Astrocyte of the hippocampus (primary cell): ENCODE results near the gene PLPPR1.
"Not testable (repeated sequence)": the region's sequence is repeated elsewhere in the genome, so short reads cannot be mapped to it uniquely, and the experiment has no call there.

ENCODE experiments used
- DNase-seq: peaks from one replicate; pipeline ENCODE4 v3.0.0; 2011; ENCODE audit warnings: low read depth, low spot score

PLPPR1 gene

DNA sequence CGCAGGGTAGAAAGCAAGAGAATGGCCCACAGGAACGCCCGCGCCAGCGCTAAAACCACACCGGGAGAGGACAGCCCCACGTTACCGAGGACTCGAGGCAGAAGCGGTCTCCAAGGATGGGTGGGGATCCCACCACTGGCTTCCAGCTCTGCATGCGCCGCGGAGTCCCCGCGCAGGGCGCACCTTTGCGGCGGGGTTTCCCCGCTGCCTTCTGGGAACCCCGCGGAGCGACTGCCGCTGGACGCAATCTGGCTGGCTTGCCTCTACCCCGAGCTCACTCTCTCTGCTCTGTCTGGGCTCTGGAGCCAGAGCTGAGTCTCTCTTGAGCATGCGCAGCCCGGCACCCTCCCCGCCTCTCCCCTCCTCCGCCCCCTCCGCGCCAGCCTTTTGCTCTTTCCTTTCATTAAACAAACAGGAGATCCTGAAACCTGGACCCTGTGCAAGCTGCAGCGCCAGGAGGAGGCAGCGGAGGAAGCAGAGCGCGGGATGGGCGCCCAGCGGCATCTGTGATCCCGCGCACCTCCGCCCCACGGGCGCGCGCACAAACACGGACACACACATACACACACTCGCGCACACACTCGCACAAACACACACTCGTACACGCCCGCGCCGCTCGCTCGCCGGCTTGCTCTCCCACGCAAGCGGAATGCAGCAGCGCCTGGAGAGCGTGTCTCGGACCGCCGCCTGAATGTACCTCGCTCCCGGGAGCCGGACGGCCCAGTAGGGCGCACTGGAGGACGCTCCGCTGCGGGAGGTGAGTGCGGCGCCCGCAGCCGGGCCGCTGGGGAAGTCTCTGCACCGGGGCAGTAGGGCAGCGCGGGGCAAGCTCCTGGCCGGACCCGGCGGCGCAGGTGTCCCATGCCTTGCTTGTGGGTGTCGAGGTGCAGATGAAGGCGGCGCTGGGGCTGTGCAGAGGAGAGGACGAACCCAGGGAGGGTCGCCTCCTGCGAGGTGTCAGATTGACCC lies at the start of gene PLPPR1:
TSS of gene PLPPR1 (plus strand) at position 382 of the 969 bp plus-strand sequence.
- peak; percentile 88 for DNase-seq

DNA sequence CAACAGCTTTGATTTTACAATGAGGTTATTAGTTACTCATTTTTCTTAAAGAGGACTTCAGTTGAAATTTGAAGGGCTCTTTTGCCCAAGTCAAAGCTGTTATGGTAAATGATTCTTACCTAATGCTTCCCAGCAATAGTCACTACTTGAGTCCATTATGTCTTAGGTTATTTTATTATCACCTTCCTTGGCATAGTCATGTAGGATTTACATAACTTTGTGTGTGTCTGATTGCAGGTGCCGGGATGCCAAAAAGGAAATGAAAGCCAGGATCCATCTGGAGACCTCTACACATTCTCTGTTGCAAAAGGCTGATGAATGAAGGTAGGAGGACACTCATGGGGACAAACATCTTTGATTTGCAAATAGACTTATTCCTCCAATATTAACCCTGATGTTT lies 38.8 kb upstream of the PLPPR1 start:
- no peak for DNase-seq

DNA sequence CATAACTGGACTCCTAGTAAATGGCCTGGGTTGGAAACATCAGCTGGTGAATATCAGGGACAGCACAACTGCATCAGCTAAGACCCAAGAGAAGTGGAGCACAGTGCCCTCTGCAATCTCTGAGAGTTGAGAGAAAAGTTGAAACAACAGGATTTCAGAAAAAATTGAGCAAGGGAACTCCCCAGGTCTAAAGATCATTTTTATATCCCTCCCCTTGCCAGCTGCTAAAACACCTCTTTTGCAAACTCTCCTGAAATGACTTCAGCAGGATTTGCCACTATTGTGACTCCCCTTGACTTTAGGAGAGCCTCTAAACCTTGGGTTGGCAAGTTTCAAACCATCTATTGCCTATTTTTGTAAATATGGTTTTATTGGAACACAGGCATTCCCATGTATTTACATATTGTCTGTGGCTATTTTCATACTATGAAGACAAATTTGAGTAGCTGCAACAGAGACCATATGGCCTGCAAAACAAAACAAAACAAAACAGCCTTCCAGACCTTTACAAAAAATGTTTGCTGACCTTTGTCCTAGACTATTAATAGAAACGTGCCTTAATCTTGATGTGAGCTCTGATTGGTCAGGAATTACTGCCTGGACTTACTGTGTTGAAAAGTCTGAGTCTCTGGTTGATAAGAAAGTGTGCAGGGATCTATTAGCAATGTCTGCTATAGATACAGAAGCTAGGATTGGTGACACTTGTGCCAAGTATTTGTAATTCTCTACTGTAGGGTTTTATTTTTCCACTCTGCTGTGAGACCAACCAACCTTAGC lies 37.7 kb upstream of the PLPPR1 start:
- DNase-seq = no peak

GRCh38 chr9:100992632-100993031 lies 35.9 kb upstream of the PLPPR1 start:
- no peak for DNase-seq

GRCh38 chr9:100999906-101000544 lies 28.5 kb upstream of the PLPPR1 start:
- peak; percentile 33 for DNase-seq

DNA sequence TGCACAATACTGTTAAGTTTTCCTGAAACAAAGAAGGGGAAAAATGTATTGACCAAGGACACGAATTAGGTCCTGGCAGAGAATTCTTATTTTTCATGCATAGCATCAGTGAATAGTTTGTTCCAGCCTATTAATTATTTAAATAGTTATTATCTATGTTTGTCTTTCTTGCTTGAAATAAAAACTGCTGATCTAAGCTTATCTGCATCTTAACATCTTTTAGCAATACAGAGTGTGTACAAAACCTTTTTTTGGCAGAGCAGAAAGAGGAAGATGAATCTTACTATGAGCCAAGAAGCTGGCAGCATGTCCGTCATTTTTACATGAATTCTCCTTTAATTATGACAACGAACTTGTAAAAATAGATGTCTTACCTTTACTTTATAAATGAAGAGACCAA lies 23.3 kb upstream of the PLPPR1 start:
- DNase-seq = no peak

DNA sequence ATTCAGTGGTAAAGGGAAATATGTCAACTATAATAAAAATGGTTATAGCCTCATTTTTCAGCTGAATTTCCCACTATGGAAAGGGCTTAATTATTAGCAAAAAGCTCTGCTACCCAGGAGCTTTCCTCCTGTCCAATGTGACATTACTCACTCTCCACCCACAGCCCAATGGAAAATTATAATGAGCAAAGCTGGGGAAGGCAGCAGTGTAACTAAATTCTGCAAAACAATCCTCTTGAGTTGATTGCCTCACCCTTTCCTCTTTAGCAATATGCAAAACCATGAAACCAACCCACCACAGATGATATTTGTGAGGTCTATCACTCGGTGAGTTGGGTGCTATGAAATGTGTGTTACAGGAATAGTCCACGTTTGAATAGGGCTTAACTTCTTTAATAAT lies 14.0 kb upstream of the PLPPR1 start:
- DNase-seq = no peak

DNA sequence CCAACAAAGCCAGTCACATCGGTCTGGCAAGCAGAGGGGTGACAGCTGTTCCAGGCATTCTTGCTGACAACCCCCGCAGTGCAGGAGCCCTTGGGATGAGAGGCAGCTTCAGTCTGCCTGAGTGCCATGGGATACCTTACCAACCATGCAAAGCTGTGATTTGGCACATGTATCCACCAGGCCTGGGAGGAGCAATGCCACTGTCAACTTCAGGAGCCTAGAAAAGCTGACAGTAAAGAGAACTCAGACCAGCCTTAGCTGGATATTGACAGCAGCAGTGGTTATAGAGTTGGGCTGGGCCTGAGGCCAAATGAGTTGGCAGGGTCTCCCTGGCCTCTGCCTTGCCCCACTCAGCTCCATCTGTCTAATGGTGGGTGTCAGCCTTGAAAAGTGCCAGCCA lies 10.1 kb upstream of the PLPPR1 start:
- DNase-seq = peak; percentile 20

- no peak for DNase-seq
Measured at GRCh38 chr9:101022704-101023103, 5.8 kb upstream of the PLPPR1 start.

- no peak for DNase-seq
Measured at GRCh38 chr9:101025940-101026339, 2.6 kb upstream of the PLPPR1 start.

DNA sequence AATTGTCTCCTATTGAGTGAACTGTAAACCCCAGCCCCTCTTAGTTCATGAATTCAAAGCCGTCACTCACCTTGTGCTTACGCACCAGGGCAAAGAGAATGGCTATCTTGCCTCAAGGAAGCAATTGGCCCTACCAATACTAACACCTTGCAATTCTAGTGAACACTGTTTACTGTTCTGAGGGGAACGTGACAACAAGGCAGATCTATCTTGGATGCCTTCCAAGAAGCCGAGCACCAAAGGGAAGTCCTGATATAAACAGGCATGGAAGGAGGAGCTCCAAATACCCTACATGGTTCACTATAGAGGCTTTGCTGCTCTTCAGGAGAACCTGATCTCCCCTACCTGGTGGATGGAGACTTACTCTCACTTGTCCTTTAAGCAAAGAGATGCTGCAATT lies 1.7 kb upstream of the PLPPR1 start:
- no peak for DNase-seq

- DNase-seq = no peak
Measured at GRCh38 chr9:101027236-101027635, 1.3 kb upstream of the PLPPR1 start.

DNA sequence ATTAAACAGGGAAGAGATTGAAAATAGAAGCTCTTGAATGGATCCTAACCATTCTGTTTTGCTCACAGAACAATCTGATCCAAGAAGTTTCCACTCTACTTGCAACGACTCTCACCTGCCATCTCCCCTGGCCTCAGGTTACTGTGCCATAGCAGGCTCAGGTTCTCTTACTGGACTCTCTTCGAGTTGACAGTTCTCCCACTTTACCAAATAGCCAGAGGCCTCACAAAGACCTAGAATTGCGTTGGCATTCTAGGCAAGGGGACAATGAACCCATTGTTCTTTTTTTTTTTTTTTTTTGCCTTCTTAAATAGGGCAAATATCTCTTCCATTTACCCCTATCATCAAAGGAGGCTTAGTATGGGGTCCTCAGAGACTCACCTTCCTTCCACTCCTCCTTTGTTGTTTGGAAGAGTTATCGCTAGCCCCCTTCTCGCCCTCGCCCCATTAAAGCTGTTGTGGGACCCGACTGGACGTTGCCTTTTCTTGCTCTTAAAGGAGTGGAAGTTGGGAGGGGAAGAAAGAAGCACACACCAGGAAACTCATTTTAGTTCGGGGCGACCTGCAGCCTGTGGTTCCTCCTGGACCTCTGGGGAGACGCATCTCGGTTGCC lies 688 bp upstream of the PLPPR1 start:
- DNase-seq = no peak

- no peak for DNase-seq
Measured at GRCh38 chr9:101029315-101030085, 973 bp downstream of the PLPPR1 start.

GRCh38 chr9:101030086-101030391 lies 1.5 kb downstream of the PLPPR1 start:
- DNase-seq = no peak

DNA sequence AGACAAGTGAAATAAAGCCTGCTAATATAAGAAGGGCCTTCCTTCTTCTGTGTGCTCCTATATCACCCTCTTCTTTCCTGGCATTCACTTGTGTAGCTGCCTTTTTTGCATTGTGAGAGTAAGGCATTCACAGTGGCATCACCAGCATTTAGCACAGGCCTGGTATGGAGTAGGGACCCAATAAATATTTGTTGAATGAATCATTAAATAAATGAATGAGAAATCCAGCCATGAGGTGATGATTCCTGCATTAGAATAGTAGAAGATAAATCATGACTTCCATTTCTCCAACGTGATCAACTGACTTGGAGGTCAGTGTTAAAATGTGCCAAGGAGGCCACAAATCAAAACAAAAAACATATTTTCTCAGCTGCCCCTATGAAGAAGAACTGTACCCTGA lies 3.9 kb downstream of the PLPPR1 start:
- DNase-seq = peak; percentile 14

GRCh38 chr9:101034222-101034621 lies 5.7 kb downstream of the PLPPR1 start:
- DNase-seq = no peak

DNA sequence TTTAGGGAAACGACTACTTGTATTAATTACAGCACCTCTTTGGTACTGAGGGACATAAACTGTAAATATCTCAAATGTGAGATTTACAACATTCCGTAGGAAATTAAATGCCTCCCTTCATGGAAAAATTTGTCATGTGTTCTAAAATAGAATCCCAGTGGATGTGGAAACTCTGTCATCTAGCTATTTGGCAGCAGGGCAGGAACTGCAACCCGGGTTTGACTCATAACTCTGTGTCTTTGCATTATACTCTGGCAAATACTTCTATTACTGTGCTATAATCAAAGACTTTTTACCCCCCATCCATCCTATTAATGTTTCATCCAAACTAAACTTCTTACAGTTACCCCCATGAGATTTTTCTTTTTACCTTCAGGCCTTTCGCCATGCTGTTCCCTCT lies 6.6 kb downstream of the PLPPR1 start:
- DNase-seq = no peak

DNA sequence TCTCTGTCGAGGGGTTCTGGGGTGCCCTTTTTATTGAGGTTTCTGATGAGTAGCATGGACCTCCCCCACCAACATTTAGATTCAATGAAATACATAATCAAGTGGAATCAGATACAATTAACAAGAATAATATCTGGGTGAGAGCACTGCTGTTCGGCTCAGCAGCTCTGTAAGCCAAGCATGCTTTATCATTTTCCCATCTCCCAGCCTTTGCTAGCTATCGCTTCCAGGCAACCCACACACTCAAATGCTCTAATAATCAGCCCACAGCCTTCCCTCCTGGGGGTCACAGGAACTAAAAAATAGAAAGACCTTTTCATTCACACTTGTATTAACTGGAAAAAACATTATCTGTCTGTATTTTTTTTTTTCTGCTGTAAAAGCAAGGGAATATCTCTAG lies 8.9 kb downstream of the PLPPR1 start:
- DNase-seq = no peak

GRCh38 chr9:101038488-101038887 lies 10.0 kb downstream of the PLPPR1 start:
- DNase-seq = no peak

- DNase-seq = not testable (repeated sequence)
Measured at GRCh38 chr9:101039581-101039980, 11.1 kb downstream of the PLPPR1 start.
